ENCODE measurements around the gene FOXJ1. TPM values are rescaled to one million over a fixed set of nuclear protein-coding genes. Genes with fewer than 3 reads are reported as not detected.
A peak's percentile ranks its signal among the peaks of the same experiment; 100 is the strongest.

Gene FOXJ1
- total RNA-seq, 1 donor from 2014 or later: not detected

GRCh38 chr17:76147211-76148014 lies 6.4 kb upstream of the FOXJ1 start:
- no peaks in the 10 kb centered on the region for H3K36me3 ChIP-seq (ENCODE audit: control insufficient read depth, insufficient read depth, low read length)
- DNase-seq (ENCODE audit: low read depth) (peak; percentile 39), FAIRE-seq (no peak)
- TF ChIP-seq CTCF (IDR thresholded peaks at IDR 0.05; ENCODE audit: insufficient read depth, low read length, severe bottlenecking): peak; percentile 45
- H3K27me3 ChIP-seq (ENCODE audit: control insufficient read depth, insufficient read depth, low read length): peaks cover 1% of the 10 kb centered on the region
- H3K4me3 ChIP-seq (ENCODE audit: low read depth, low read length): no peak overlapping the region

- DNase-seq (ENCODE audit: low read depth): no peak
- no peak overlapping the region for H3K4me3 ChIP-seq (ENCODE audit: low read depth, low read length)
- H3K36me3 ChIP-seq (ENCODE audit: control insufficient read depth, insufficient read depth, low read length): no peaks in the 10 kb centered on the region
- no peak for FAIRE-seq
- peaks cover 2% of the 10 kb centered on the region for H3K27me3 ChIP-seq (ENCODE audit: control insufficient read depth, insufficient read depth, low read length)
- TF ChIP-seq CTCF (IDR thresholded peaks at IDR 0.05; ENCODE audit: insufficient read depth, low read length, severe bottlenecking): no peak
These were observed 5.2 kb upstream of the FOXJ1 start for GRCh38 chr17:76146053-76146851.

- Histone ChIP-seq H3K36me3 (ENCODE audit: control insufficient read depth, insufficient read depth, low read length) (no peaks in the 10 kb centered on the region), H3K27me3 (ENCODE audit: control insufficient read depth, insufficient read depth, low read length) (peaks cover 8% of the 10 kb centered on the region), H3K4me3 (ENCODE audit: low read depth, low read length) (no peak overlapping the region)
- no peak for FAIRE-seq
- DNase-seq (ENCODE audit: low read depth): no peak
- TF ChIP-seq CTCF (IDR thresholded peaks at IDR 0.05; ENCODE audit: insufficient read depth, low read length, severe bottlenecking): no peak
These were observed 4.4 kb upstream of the FOXJ1 start for GRCh38 chr17:76145231-76146052.

GRCh38 chr17:76142585-76143041 lies 1.6 kb upstream of the FOXJ1 start:
- TF ChIP-seq CTCF (IDR thresholded peaks at IDR 0.05; ENCODE audit: insufficient read depth, low read length, severe bottlenecking): no peak
- no peaks in the 10 kb centered on the region for H3K36me3 ChIP-seq (ENCODE audit: control insufficient read depth, insufficient read depth, low read length)
- DNase-seq (ENCODE audit: low read depth): no peak
- no peak overlapping the region for H3K4me3 ChIP-seq (ENCODE audit: low read depth, low read length)
- no peak for FAIRE-seq
- H3K27me3 ChIP-seq (ENCODE audit: control insufficient read depth, insufficient read depth, low read length): peaks cover 24% of the 10 kb centered on the region

GRCh38 chr17:76142039-76142584 lies 1.1 kb upstream of the FOXJ1 start:
- peaks cover 24% of the 10 kb centered on the region for H3K27me3 ChIP-seq (ENCODE audit: control insufficient read depth, insufficient read depth, low read length)
- no peak for DNase-seq (ENCODE audit: low read depth)
- no peak for FAIRE-seq
- TF ChIP-seq CTCF (IDR thresholded peaks at IDR 0.05; ENCODE audit: insufficient read depth, low read length, severe bottlenecking): no peak
- no peak overlapping the region for H3K4me3 ChIP-seq (ENCODE audit: low read depth, low read length)
- H3K36me3 ChIP-seq (ENCODE audit: control insufficient read depth, insufficient read depth, low read length): no peaks in the 10 kb centered on the region

Measured in bronchial epithelial cell (primary cell).